HG02763 (cell line): ENCODE results near the gene COL6A2.
"Not testable (repeated sequence)": the region's sequence is repeated elsewhere in the genome, so short reads cannot be mapped to it uniquely, and the experiment has no call there.

Experiments
- ATAC-seq: cut with Tn5 transposase; IDR thresholded peaks from one replicate; pipeline ENCODE4 v1.9.1; 2021; ENCODE audit warnings: mild to moderate bottlenecking, moderate library complexity; ENCODE audit not compliant: unreplicated experiment

The COL6A2 gene

DNA sequence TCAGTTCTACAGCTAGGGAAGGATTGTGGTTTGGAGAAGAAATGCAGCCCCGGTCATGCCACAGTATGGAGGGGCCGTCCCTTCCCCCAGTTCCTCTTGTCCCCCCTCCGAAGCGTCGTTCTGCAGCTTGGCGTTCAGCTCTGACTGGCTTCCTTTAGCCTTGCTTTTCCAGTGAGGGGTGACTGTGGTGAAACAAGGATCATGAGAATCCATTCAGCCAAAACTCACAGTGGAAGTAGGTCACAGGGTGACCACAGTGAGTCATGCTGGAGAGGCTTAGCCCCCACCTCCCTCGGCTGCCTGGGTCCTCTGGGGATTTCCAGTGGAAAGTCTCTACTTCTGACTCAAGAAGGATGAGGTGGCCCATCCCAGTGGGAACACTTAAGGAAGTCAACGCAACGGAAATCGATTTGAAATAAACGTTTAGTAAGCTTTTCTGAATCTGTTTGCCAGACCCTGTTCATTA lies 37.3 kb upstream of the COL6A2 start:
- ATAC-seq, result no peak

DNA sequence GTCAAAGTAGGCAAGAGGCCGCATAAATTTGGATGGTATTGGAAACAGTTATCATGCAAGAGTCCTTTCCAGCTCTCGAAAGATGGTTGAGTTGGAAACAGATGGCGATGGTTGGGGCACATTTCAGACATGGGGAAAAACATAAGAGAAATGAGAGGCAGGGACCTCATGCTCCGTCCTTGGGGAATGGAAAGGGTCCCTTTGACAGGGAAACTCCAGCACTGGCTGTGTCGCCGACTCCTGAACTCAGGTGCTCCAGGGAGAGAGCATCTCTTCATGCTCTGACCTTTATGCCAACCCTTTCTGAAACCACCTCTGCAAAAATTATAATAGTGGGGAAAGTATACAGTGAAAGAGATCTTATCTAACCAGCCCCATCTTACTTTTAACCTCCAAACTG lies 36.8 kb upstream of the COL6A2 start:
- no peak for ATAC-seq

DNA sequence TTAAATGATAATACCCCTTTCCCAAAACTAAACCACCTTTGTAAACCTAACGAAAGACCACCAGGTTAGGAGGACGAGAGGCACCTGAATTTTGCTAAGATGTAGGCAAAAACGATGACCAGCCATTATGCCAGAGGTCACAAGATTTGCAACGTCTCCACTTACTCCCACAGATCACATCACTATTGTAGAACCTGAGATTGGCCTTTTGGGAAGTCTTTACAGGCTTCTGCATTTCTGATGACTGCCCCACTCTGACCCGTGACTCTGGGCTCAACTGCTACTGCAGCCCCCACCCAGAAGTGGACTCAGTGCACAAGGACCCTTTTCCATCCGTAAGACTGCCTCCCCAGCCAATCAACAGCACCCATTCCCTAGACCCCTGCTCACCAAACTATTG lies 36.4 kb upstream of the COL6A2 start:
- ATAC-seq, result no peak

DNA sequence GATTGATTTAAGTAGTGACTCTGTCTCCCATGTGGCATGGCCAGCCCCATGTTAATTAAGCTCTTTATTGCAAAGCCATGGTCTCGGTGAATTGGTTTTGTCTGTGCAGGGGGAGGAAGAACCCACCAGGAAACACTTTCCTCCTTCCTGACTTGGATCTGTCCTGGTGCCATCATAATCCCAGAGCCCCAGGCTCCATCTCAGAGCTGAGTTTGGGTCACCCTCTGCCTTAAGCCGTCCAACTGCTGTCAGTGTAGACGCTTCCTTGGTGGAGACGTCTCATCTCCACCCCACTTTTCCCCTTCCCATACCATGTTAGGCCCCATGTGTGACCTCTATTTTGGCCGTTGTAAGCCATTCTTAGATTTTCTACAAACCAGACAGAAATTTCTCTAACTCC lies 36.0 kb upstream of the COL6A2 start:
- ATAC-seq, result no peak

DNA sequence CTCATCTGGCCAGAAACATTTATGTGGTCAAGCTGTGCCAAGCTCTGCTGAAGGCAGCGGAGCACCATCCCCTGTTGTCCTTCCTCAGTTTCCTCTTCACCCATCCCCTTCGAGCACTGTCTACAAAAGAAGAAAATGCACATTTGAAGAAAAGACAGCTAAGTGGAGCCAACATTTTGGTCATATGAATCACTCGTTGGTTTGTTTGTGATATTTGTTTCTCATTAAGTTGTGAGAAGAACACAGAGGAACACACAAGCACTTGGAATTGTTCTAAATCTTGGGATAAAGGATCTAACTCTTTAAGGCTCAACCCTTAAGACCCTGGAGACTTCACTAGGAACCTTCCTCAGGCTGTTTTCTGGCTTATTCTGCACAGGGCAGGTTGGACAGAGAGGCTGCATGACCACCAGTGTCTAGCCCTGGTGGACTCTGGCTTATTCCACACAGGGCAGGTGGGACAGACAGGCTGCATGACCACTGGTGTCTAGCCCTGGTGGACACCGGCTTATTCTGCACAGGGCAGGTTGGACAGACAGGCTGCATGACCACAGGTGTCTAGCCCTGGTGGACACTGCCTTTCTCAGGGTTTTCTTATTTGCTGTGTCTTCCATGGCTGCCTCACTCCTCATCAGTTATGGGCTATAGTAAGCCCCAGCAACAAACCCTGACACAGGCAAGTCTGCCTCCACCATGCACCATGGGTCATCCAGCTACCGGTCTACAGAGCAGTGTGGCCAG lies 35.3 kb upstream of the COL6A2 start:
- no peak for ATAC-seq

DNA sequence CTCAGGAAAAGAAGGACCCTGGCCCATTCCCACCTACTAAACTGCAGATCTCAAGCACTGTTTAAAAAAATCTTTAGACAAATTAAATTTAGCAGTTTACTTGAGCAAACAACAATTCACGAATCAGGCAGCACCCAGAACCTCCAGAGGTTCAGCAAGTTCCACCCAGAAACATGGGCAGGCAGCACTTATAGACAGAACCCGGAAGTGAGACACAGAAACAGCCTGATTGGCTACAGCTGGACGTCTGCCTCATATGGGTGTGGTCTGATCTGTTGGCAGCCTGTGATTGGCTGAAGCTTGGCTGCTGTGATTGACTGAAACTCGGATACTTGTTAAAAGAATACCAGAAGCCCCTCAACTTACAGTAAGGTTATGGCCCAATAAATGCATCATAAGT lies 34.7 kb upstream of the COL6A2 start:
- ATAC-seq, result no peak

DNA sequence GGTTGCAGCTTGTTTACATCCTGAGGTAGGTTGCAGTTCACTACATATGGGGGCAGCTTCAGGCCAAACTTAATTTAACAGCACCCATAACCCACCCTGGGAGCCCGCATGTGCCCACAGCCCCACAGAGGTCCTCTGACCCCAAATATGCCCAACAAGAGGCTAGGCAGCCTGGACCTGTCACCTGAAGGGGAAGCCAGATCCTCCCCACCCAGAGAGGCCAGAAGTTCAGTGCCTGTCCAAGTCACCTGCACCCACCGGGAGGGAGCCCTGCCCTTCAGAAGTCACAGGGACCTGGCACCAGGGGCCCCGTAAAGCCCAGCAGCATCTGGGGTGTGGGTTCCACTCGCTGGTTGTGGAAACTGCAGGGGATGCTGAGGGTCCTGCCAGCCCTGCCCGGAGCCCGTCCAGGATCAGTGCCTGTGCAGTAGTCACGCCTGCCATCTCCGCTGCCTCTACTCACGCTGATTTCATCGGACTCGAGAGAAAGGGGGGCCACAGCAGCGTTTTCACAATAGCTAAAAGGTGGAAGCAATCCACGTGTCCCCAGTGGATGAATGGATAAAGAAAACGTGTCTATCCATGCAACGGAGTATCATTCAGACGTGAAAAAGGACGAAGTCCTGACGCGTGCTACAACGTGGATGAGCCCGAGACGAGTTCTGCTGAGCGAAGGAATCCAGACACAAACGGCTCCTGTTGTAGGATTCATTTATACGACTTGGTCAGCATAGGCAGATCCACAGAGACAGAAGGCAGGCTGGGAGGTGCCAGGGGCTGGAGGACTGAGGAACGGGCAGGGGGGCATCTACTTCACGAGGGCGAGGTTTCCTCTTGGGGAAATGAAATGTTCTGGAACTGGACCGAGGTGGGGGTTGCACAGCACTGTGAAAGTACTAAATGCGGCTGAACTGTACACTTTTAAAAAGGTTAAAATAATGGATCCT lies 33.9 kb upstream of the COL6A2 start:
- no peak for ATAC-seq

DNA sequence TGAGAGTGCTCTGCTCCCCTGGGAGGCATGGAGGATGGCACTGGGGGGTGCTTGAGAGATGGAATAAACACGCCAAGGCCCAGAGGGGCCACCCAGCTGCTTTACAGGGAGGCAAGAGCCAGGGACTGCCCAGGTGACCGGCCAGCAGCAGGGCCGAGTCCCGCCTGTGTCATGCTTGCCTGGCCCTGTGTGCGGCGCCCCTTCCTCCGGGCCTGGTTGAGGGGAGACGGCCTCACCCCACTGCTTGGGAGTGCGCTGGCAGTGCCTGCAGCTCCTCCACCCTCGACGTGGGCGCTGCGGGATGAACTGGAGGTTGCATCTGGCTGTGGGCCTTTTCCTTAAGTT lies 33.1 kb upstream of the COL6A2 start:
- no peak for ATAC-seq

DNA sequence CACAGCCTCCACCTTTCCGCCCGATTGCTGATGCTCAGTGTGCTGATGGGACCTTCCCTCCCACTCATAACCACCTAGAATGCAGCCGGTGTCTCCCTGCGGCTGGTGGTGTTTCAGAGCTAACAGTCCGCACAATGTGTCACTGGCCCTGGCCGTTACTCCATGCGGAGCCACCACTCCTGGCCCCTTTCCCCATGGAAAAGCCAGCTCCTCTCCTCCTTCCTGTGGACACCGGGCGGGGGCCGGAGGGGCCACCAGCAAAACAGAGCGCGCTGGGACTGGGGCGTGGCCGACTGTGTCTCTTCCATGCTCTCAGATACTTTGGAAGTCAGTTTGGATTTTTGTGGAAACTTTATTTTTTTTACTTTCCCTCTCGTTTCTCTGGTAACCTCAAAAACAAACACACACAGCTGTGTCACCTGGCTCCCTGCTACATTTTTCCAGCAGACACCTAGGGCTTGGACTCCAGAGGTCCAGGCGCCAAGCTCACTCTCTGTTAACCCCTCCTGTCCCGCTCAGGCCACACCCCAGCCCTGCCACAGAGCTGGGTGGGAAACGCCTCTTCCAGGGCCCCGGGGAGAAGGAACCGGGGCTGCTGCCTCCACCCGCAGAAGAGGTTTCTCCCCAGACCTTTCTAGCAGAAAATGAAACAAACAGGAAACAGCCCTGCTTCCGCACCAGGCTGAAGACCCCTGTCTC lies 32.5 kb upstream of the COL6A2 start:
- ATAC-seq, result no peak

DNA sequence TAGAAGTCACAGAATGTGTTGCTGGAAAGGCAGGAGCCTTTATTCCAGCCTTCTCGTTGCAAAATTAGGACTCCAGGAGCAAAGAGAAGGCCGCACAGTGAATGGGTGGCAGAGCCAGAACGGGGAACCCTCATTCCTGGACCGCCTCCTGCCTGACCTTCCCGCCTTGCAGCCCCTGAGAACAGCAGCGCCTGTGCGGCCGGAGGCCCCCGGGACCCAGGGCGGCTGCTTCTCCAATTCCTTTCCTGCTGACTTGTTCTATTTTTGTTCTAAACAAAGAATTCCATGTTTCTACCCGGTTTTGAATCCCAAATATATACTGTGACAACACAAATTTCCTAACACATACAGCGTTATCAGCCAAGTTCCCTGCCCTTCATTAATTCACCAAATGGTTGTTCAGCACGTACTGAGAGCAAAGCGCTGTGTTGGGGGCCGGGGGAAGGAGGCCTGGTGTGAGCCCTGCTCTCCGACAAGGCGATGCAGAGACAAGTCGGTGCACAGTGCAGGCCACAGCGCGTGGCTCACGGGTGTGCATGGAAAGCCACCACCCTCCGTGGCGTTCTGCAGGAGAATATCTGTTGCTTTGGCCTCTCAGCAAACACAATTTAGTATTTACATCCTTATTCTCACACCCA lies 31.9 kb upstream of the COL6A2 start:
- no peak for ATAC-seq

DNA sequence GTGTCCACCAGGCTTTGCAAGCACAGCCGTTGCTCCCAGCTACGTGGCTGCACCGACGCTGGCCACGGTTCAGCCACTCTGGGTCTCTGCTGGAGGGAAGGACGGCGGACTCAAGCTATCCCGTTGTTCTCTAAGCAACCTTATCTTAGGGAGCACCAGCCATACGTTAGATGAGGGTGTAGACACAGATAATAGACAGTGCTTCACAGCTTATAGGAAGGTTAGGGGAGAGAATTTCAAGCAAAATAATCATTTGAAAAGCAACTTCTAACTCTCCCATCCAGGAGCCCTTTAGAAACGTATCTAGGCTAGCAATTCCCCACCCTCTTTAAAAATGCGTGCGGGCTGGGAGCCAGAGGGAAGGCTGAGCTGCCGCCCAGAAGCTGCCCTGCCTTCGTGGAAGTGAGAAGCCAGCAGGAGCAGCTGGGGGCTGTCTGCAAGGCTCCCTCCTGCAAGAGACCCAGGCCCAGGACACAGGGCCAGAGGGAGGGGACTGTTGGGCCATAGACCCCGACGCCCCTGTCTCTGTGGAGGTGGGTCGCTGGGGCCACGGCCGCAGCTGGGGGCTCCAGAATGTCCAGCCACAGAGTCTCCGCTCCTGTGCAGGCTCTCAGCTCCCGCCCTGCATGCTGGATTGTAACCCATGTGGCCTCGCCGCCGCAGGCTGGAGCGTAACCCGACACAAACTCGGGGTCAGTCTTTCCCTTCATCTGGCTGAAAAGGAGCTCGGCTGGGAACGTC lies 31.2 kb upstream of the COL6A2 start:
- ATAC-seq, result no peak

DNA sequence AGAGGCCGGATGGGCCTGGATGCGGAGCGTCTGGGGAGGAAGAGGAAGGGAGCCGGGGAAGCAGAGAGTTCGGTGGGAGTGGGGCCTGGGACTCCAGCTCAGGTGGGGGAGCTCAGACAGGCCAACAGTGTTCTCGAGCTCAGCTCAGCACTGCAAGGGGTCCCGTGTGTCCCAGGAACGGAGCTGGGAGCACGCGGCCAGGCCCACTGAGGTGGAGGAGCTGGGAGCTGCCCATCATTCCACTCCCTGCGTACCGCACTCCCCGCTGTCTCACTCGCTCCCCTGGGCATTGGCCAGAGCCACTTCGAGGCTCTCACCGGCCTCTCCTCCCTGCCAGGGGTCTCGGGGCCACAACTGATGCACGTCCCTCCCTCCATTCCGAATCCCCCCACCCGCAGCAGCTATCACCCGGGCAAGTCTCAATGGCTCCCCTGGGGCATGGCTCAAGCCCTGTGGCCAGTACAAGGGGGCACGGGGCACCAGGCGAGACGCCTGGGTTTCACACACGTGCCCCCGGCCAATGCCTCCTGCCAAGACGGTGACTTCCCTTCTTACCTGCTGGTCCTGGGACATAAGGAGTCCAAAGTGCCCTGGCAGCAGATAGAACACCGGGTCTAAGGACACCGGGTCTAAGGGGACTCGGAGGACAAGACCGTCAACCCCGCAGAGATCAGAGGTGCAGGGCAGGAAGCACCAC lies 30.3 kb upstream of the COL6A2 start:
- ATAC-seq, result no peak

DNA sequence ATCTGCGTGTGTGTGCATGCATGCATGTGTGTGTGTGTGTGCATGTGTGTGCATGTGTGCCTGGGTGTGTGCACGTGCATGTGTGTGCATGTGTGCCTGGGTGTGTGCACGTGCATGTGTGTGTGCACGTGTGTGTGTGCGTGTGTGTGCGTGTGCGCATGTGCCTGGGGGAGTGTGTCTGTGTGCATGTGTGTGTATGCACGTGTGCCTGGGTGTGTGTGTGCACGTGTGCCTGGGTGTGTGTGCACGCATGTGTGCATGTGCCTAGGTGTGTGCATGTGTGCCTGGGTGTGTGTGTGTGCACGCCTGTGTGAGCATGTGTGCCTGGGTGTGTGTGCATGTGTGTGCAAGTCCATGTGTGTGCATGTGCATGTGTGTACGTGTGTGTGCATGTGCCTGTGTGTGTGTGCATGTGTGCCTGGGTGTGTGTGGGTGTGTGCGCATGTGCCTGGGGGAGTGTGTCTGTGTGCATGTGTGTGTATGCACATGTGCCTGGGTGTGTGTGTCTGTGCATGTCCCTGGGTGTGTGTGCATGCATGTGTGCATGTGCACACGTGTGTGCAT lies 29.3 kb upstream of the COL6A2 start:
- ATAC-seq, result no peak

DNA sequence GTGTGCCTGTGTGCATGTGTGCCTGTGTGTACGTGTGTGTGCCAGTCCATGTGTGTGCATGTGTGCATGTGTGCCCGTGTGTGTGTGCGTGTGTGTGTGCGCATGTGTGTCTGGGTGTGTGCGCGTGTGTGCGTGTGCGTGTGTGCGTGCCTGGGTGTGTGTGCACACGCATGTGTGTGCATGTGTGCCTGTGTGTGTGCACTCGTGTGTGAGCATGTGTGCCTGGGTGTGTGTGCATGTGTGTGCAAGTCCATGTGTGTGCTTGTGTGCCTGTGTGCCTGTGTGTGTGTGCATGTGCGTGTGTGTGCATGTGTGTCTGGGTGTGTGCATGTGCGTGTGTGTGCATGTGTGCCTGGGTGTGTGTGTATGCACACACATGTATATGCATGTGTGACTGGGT lies 28.7 kb upstream of the COL6A2 start:
- ATAC-seq, result no peak

DNA sequence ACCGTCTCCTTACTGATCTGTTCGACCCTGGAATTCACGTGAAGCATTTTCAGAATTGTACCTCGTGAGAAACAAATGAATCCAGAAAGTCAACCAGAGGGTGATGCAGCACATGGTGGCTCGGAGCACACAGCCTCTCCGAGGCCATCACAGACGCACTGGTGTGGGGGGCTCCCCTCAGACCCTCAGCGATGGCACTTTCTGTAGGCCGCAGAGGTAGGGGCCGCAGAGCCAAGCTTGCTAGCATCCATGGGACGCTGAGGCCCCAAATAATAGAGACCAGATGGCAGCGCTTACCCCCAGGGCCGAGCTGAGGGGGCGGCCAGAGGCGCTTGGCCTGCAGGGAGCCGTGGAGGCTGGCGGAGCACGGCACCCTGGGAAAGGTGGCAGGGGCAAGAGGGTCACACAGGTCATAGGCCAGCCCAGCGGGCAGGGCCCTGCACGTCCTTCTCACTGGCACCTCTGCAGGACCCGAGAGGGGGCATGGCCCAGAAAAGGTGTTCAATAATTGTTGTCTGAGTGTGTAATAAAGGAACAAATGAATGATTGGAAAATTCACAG lies 28.1 kb upstream of the COL6A2 start:
- ATAC-seq, result no peak

DNA sequence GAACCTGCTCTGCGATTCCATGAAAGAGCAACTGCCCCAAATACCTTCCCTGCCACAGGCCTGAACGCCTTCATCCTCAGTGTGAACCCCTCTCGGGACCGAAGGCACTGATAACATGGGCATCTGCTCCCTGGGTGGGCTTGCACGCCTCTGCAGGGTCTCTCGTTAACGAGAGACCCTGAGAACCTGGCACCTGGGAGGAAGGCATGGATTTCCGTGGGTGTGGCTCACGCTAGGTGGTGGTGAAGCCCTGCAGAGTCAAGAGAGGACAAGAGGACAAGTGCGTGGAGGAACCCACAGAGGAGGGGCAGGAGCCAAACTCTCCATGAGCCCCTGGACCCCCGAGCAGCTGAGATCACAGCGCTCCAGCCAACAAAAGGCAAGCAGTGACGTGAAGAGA lies 26.8 kb upstream of the COL6A2 start:
- ATAC-seq, result no peak

DNA sequence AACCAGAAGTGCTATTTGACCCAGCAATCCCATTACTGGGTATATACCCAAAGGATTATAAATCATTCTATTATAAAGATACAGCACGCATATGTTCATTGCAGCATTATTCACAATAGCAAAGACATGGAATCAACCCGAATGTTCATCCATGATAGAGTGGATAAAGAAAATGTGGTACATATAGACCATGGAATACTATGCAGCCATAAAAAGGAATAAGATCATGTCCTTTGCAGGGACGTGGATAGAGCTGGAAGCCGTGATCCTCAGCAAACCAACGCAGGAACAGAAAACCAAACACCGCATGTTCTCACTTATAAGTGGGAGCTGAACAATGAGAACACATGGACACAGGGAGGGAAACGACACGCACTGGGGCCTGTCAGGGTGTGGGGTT lies 21.2 kb upstream of the COL6A2 start:
- not testable (repeated sequence) for ATAC-seq

DNA sequence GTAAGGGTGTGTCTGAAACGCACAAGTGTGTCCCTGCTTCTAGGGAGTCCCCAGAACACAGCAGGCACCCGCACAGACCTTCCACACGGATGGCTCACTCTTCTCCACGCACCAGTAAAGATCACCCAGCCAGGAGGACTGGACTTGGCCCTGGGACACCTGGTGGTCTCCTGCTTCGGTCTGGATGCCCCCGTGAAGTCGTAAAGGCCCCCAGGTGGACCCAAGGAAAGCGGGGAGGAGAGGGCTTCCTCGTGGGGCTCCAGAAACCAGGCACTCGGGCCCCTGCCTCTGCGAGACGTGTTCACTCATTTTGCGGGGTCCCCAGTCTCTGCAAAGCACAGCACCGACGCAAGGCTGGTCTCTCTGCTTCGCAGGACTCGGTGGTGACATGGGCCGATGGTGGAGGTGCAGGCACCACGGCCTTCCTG lies 20.2 kb upstream of the COL6A2 start:
- ATAC-seq, result no peak

DNA sequence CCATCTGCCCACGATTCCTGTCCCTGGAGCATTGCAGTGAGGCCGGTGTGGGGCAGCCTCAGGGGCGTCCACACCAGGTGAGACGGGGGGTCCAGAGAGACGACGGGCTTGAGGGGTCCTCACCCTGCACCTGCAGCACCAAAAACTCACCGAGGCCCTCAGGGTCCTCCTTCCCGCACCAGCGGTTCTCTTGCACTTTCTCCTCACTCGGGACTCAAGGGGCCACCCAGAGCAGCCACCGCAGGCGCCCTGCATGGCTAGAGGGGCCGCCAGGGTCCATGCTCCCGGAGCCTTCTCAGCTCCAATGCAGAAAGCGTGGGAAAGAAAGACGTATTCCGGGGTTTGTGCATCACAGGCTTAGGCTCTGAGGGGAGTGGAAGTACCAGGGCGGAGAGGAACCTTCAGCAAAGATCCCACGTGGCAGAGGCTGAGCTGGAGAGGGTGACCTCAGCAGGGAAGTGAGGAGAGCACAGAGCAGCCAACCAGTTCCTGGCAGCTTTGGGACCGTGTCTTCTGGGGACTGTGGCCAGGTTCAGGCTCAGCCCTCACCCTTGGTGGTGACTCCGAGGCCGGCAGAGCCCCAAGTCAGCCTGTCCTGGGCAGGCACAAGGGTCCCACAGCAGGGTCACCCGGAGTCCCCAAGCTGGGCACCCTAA lies 19.5 kb upstream of the COL6A2 start:
- ATAC-seq, result no peak
